Endothelial cell of umbilical vein (primary cell): ENCODE measurements around the gene HNRNPC. TPM values are rescaled to one million over a fixed set of nuclear protein-coding genes. Genes with fewer than 3 reads are reported as not detected.

ENCODE experiments used
- BruUV-seq: library from RNA; stranded (reverse); fragments of 400-500 nt; replicated peaks from 2 replicates; lab custom pipeline; 2021; lab: Mats Ljungman, UMichigan
- CTCF ChIA-PET: fragments of 300-600, 350-600 bp; sonication (Branson Sonifier 250); formaldehyde crosslinking; loops from one replicate; lab custom pipeline; 2021; ENCODE audit warnings: antibody characterized with exemption, inconsistent platforms; lab: Charles Lee
- POLR2A ChIA-PET: fragments of 300-600, 350-600 bp; sonication (Branson Sonifier 250); formaldehyde crosslinking; loops from one replicate; lab custom pipeline; 2021; ENCODE audit warnings: antibody characterized with exemption, inconsistent platforms; lab: Charles Lee
- DNase-seq: peaks from one replicate; pipeline ENCODE4 v3.0.0-alpha.2; 2011; ENCODE audit warnings: low read depth, low spot score
- FAIRE-seq: peaks from 2 replicates; lab custom pipeline; 2011; peaks lifted over from hg19 to GRCh38; lab: Jason Lieb, UNC
- H2AFZ ChIP-seq: 2 replicates; pipeline ENCODE4 v1.6.0; 2012; ENCODE audit warnings: low read depth, low read length, control low read depth, inconsistent platforms
- H3K27ac ChIP-seq: 2 replicates; pipeline ENCODE4 v1.5.1; 2011; ENCODE audit warnings: low read depth, mild to moderate bottlenecking, control low read depth, low read length, moderate library complexity; ENCODE audit not compliant: insufficient read depth
- H3K27me3 ChIP-seq, 2 experiments: 2 replicates each; pipeline versions ENCODE4 v1.6.0 to v1.6.1; 2011; ENCODE audit warnings: low read length in 2 of 2, mixed read lengths in 1 of 2; ENCODE audit not compliant: control insufficient read depth in 2 of 2, insufficient read depth in 2 of 2
- H3K36me3 ChIP-seq, 2 experiments: 2 replicates in 1 of 2; 3 replicates in 1 of 2; pipeline ENCODE4 v1.5.1; 2011; ENCODE audit warnings: low read length in 2 of 2, mild to moderate bottlenecking in 1 of 2, moderate library complexity in 1 of 2; ENCODE audit not compliant: control insufficient read depth in 2 of 2, insufficient read depth in 2 of 2; ENCODE audit errors: extremely low read depth in 1 of 2
- H3K4me1 ChIP-seq: 3 replicates; pipeline ENCODE4 v1.5.1; 2011; ENCODE audit warnings: mild to moderate bottlenecking, low read length; ENCODE audit not compliant: control insufficient read depth, insufficient read depth; ENCODE audit errors: extremely low read depth
- H3K4me2 ChIP-seq: 2 replicates; pipeline ENCODE4 v1.6.1; 2011; ENCODE audit warnings: low read length, control low read depth, mixed read lengths; ENCODE audit not compliant: insufficient read depth
- H3K4me3 ChIP-seq, 3 experiments: fragments of 200-600 bp in 1 of 3; sonication (generic), shearing (Covaris generic) in 1 of 3; replicated peaks in 1 of 3; 2 replicates each; pipeline ENCODE4 v1.5.1; 2011 to 2016; ENCODE audit warnings: control low read depth in 3 of 3, low read length in 3 of 3, mild to moderate bottlenecking in 2 of 3, inconsistent platforms in 1 of 3, low read depth in 1 of 3, moderate library complexity in 1 of 3; ENCODE audit not compliant: insufficient read depth in 1 of 3
- H3K79me2 ChIP-seq: 2 replicates; pipeline ENCODE4 v1.6.0; 2012; ENCODE audit warnings: low read length, inconsistent platforms; ENCODE audit not compliant: control insufficient read depth, insufficient read depth
- H3K9ac ChIP-seq: replicated peaks from 2 replicates; pipeline ENCODE3; 2011; ENCODE audit warnings: low read length, control low read depth; ENCODE audit not compliant: insufficient read depth; ENCODE audit errors: extremely low read depth
- H3K9me1 ChIP-seq: replicated peaks from 3 replicates; pipeline ENCODE4 v1.6.0; 2011; ENCODE audit warnings: mild to moderate bottlenecking, low read length; ENCODE audit not compliant: control insufficient read depth, insufficient read depth; ENCODE audit errors: extremely low read depth
- H3K9me3 ChIP-seq: replicated peaks from 2 replicates; pipeline ENCODE4 v1.5.1; 2012; ENCODE audit warnings: low read length, inconsistent platforms; ENCODE audit not compliant: control insufficient read depth, insufficient read depth
- H4K20me1 ChIP-seq: replicated peaks from 2 replicates; pipeline ENCODE3; 2011; ENCODE audit warnings: mild to moderate bottlenecking, low read length; ENCODE audit not compliant: control insufficient read depth, insufficient read depth; ENCODE audit errors: extremely low read depth
- CTCF ChIP-seq, 2 donors: IDR thresholded peaks; 1 replicate in 1 of 2; 2 replicates in 1 of 2; pipeline ENCODE4 v1.5.1; 2011; ENCODE audit warnings: low read length in 2 of 2, mild to moderate bottlenecking in 2 of 2, moderate library complexity in 2 of 2, control low read depth in 1 of 2, inconsistent platforms in 1 of 2, low read depth in 1 of 2; ENCODE audit not compliant: insufficient read depth in 1 of 2; ENCODE audit errors: extremely low read depth in 1 of 2
- EZH2 ChIP-seq: IDR thresholded peaks from 2 replicates; pipeline ENCODE4 v1.6.1; 2012; ENCODE audit warnings: borderline replicate concordance, low read depth, mild to moderate bottlenecking, moderate library complexity, low read length, inconsistent platforms; ENCODE audit not compliant: severe bottlenecking
- FOS ChIP-seq: IDR thresholded peaks from 2 replicates; pipeline ENCODE4 v1.6.1; 2011; ENCODE audit warnings: mild to moderate bottlenecking, low read length, moderate library complexity, borderline replicate concordance; ENCODE audit not compliant: insufficient read depth
- GATA2 ChIP-seq: IDR thresholded peaks from 2 replicates; pipeline ENCODE4 v1.7.0; 2011; ENCODE audit warnings: low read depth, mild to moderate bottlenecking, moderate library complexity, mixed read lengths, low read length; ENCODE audit not compliant: insufficient read length, insufficient read depth
- JUN ChIP-seq: IDR thresholded peaks from 2 replicates; pipeline ENCODE4 v1.6.1; 2011; ENCODE audit warnings: borderline replicate concordance, low read depth; ENCODE audit not compliant: insufficient read length, insufficient read depth
- MAX ChIP-seq: IDR thresholded peaks from 2 replicates; pipeline ENCODE4 v1.6.1; 2011; ENCODE audit not compliant: insufficient read depth, insufficient read length
- MYC ChIP-seq: IDR thresholded peaks from one replicate; pipeline ENCODE4 v1.6.1; 2011; ENCODE audit warnings: mild to moderate bottlenecking, low read depth, low read length
- POLR2A ChIP-seq: IDR thresholded peaks from 2 replicates; pipeline ENCODE4 v1.6.1; 2012; ENCODE audit warnings: low read depth, mild to moderate bottlenecking, control low read depth, low read length
- POLR2AphosphoS5 ChIP-seq: IDR thresholded peaks from 2 replicates; pipeline ENCODE4 v1.6.1; 2012; ENCODE audit warnings: low read depth, mild to moderate bottlenecking, control low read depth, low read length, moderate library complexity; ENCODE audit not compliant: insufficient read depth
- dilution Hi-C: fragments of 300-500 bp; cut with MboI; formaldehyde crosslinking; loops from one replicate; pipeline ENCODE4 v1.15.0; 2019; ENCODE audit warnings: low sequenced_read_pairs; ENCODE audit not compliant: extremely low pct_ligation_motif_present
- intact Hi-C: fragments of 100-400 bp; cut with micrococcal nuclease; formaldehyde crosslinking; loops from one replicate; pipeline ENCODE4 v1.10.0; 2022
- polyA plus RNA-seq, 4 experiments: library from polyadenylated mRNA; depleted of rRNA in 3 of 4; stranded (reverse) in 3 of 4; unstranded in 1 of 4; fragments of >200 nt; gene quantifications; 2 replicates each; pipeline versions ENCODE4 v1.2.1 to v1.2.3, GENCODE V29; 2011 to 2012; ENCODE audit warnings: missing spikeins in 1 of 4
- total RNA-seq: library from RNA; stranded (reverse); gene quantifications from 2 replicates; pipeline ENCODE4 v1.2.3, GENCODE V29; 2021

HNRNPC gene
- total and polyA plus RNA-seq, 2 donors (not counting 3 experiments of a cell fraction or from before 2014, with no cell fraction given) = 531 to 674 TPM

GRCh38 chr14:21192875-21193535 lies 76.2 kb downstream of the HNRNPC start:
- no peak overlapping the region for H3K9ac ChIP-seq
- ChIA-PET POLR2A (no interaction called here), CTCF (interaction anchor here (1.5 to 1.8 kb wide), 2 partner anchors 121 to 178 kb away, joined by 3 to 4 read pairs; no protein-coding TSS in a partner anchor)
- H3K27ac ChIP-seq = no peak overlapping the region
- no peak for DNase-seq
- H3K36me3 ChIP-seq = no peaks in the 10 kb centered on the region
- no peak overlapping the region for H2AFZ ChIP-seq
- no peaks in the 10 kb centered on the region for H3K4me1 ChIP-seq
- H3K4me3 ChIP-seq = no peak overlapping the region
- no peak for FAIRE-seq
- no peak for TF ChIP-seq MYC
- TF ChIP-seq POLR2A = no peak
- no peak for TF ChIP-seq MAX
- TF ChIP-seq EZH2 = no peak
- no peak for TF ChIP-seq FOS
- no peak for TF ChIP-seq GATA2
- no peak for TF ChIP-seq JUN
- no peak for TF ChIP-seq CTCF (IDR thresholded peaks at IDR 0.05; ENCODE audit: extremely low read depth in 1 of 2, insufficient read depth in 1 of 2, low read depth in 1 of 2, low read length in 2 of 2)
- TF ChIP-seq POLR2AphosphoS5 = no peak
- no peak overlapping the region for H3K4me2 ChIP-seq
- H4K20me1 ChIP-seq = no peaks in the 10 kb centered on the region
- BruUV-seq = no TSS peak
- intact Hi-C loops (no loop called here), dilution Hi-C loops (no loop called here)
- no peaks in the 10 kb centered on the region for H3K9me3 ChIP-seq
- H3K9me1 ChIP-seq = no peaks in the 10 kb centered on the region
- no peaks in the 10 kb centered on the region for H3K79me2 ChIP-seq
- peaks cover 6 to 9% of the 10 kb centered on the region in 2 experiments for H3K27me3 ChIP-seq
